Activated CD4-positive, alpha-beta T cell treated with anti-CD3 and anti-CD28 coated beads, Interleukin-2, Interleukin-6, amounts not matched to agents 100 ng/mL and 50 ng/mL, durations not matched to agents 16 hours and 8 hours (primary cell): ENCODE measurements around the gene C17orf67.
A peak's percentile ranks its signal among the peaks of the same experiment; 100 is the strongest.

Source experiments
- DNase-seq: peaks from one replicate; pipeline ENCODE4 v3.0.0-alpha.2; 2020

C17orf67 gene

GRCh38 chr17:56832446-56832845 is 1.3 kb downstream of the C17orf67 start:
- DNase-seq = no peak

GRCh38 chr17:56831369-56832095 is 2.2 kb downstream of the C17orf67 start:
- DNase-seq = no peak

GRCh38 chr17:56830726-56831368 is 2.9 kb downstream of the C17orf67 start:
- DNase-seq = no peak

- DNase-seq = no peak
Observed at GRCh38 chr17:56826611-56827414, 6.9 kb downstream of the C17orf67 start.

- no peak for DNase-seq
Observed at GRCh38 chr17:56824503-56824902, 9.2 kb downstream of the C17orf67 start.

GRCh38 chr17:56823848-56824247 is 9.9 kb downstream of the C17orf67 start:
- no peak for DNase-seq

- DNase-seq = no peak
Observed at GRCh38 chr17:56822725-56823124, 11.0 kb downstream of the C17orf67 start.

- no peak for DNase-seq
Observed at GRCh38 chr17:56821847-56822534, 11.7 kb downstream of the C17orf67 start.

GRCh38 chr17:56820207-56820606 is 13.5 kb downstream of the C17orf67 start:
- no peak for DNase-seq

- peak; percentile 88 for DNase-seq
Observed at GRCh38 chr17:56819431-56820145, 14.1 kb downstream of the C17orf67 start.

GRCh38 chr17:56819030-56819429 is 14.7 kb downstream of the C17orf67 start:
- no peak for DNase-seq

- DNase-seq = no peak
Observed at GRCh38 chr17:56817066-56817465, 16.7 kb downstream of the C17orf67 start.

GRCh38 chr17:56815711-56816110 is 18.0 kb downstream of the C17orf67 start:
- DNase-seq = no peak

GRCh38 chr17:56812901-56813388 is 20.8 kb downstream of the C17orf67 start:
- DNase-seq = no peak

- no peak for DNase-seq
Observed at GRCh38 chr17:56810891-56811775, 22.6 kb downstream of the C17orf67 start.

GRCh38 chr17:56810343-56810742 is 23.4 kb downstream of the C17orf67 start:
- no peak for DNase-seq

GRCh38 chr17:56809820-56810179 is 23.9 kb downstream of the C17orf67 start:
- DNase-seq = no peak

GRCh38 chr17:56809106-56809819 is 24.5 kb downstream of the C17orf67 start:
- DNase-seq = no peak

GRCh38 chr17:56808503-56808902 is 25.2 kb downstream of the C17orf67 start:
- DNase-seq = no peak

GRCh38 chr17:56807723-56808122 is 26.0 kb downstream of the C17orf67 start:
- no peak for DNase-seq

GRCh38 chr17:56806949-56807348 is 26.8 kb downstream of the C17orf67 start:
- no peak for DNase-seq
